Activated CD4-positive, alpha-beta T cell treated with anti-CD3 and anti-CD28 coated beads, Interleukin-2, amount 10 ng/mL, durations not matched to agents 24 days and 14 days (primary cell): ENCODE data around the gene ZNF827. TPM values are rescaled to one million over a fixed set of nuclear protein-coding genes. Genes with fewer than 3 reads are reported as not detected.

Source experiments
- DNase-seq: peaks from one replicate; pipeline ENCODE4 v3.0.0; 2022
- H3K27ac Mint-ChIP-seq: one replicate; pipeline ENCODE4 v1.8.0; 2022; ENCODE audit warnings: mild to moderate bottlenecking, mixed read lengths
- H3K27me3 Mint-ChIP-seq: one replicate; pipeline ENCODE4 v1.8.0; 2022; ENCODE audit warnings: mixed read lengths
- H3K36me3 Mint-ChIP-seq: one replicate; pipeline ENCODE4 v1.8.0; 2022; ENCODE audit warnings: low read depth, mild to moderate bottlenecking, mixed read lengths
- H3K4me1 Mint-ChIP-seq: one replicate; pipeline ENCODE4 v1.8.0; 2021; ENCODE audit warnings: mixed read lengths
- H3K4me3 Mint-ChIP-seq: one replicate; pipeline ENCODE4 v1.8.0; 2022; ENCODE audit warnings: mild to moderate bottlenecking, moderate library complexity, mixed read lengths
- H3K9me3 Mint-ChIP-seq: one replicate; pipeline ENCODE4 v1.8.0; 2021; ENCODE audit warnings: mixed read lengths
- intact Hi-C: fragments of 100-400 bp; cut with micrococcal nuclease; formaldehyde crosslinking; loops from one replicate; pipeline ENCODE4 v1.15.1; 2023
- total RNA-seq: library from RNA; stranded (reverse); gene quantifications from 2 replicates; pipeline ENCODE4 v1.2.3, GENCODE V29; 2022

Gene ZNF827
- total RNA-seq, 1 donor from 2014 or later, result 59.4 TPM

DNA sequence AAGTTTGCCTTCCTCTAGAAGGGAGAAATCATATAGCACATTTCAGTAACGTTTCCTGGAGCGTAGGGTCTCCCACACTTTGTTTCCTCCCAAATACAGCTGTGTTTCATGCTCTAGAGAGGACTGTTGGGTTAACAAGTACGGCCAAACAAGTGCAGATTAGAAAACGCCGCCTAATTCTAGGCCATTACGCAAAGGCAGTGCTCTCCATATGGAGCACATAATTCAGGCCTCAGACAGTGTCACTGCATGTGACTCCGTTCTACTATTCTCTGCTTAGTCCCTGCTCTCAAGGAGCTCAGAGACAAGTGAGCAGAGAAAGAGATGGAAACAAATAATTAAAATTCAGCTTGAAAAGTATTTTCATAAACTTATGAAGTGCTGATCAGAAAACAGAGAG lies 11.6 kb downstream of the ZNF827 start:
- peaks cover 13% of the 10 kb centered on the region for H3K9me3 Mint-ChIP-seq
- H3K36me3 Mint-ChIP-seq, result peaks cover 34% of the 10 kb centered on the region
- H3K4me3 Mint-ChIP-seq, result no peak overlapping the region
- H3K27ac Mint-ChIP-seq, result no peak overlapping the region
- no peak for DNase-seq
- intact Hi-C loops, result no loop called here
- H3K27me3 Mint-ChIP-seq, result no peaks in the 10 kb centered on the region
- peaks cover 27% of the 10 kb centered on the region for H3K4me1 Mint-ChIP-seq

DNA sequence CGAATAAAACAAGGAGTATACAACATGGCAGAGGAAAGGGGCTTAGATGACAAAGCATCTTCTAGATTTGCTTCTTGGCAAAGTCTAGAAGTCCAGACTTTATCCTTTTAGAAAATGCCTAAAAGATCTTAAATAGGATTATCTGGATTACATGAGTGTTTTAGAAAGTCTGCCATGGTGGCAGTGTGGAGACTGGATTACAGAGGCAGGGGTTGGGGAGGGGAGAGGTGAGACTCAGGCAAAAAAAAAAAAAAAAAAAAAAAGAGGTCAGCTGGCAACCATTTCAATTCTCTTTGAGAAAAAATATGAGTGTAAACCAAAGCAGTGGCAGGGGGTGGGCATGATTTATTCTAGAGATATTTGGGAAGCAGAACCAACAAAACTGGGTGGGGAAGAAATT lies 17.4 kb downstream of the ZNF827 start:
- DNase-seq, result no peak
- no peak overlapping the region for H3K4me3 Mint-ChIP-seq
- intact Hi-C loops, result no loop called here
- H3K4me1 Mint-ChIP-seq, result peaks cover 25% of the 10 kb centered on the region
- peaks cover 43% of the 10 kb centered on the region for H3K36me3 Mint-ChIP-seq
- peaks cover 11% of the 10 kb centered on the region for H3K9me3 Mint-ChIP-seq
- no peak overlapping the region for H3K27ac Mint-ChIP-seq
- no peaks in the 10 kb centered on the region for H3K27me3 Mint-ChIP-seq

DNA sequence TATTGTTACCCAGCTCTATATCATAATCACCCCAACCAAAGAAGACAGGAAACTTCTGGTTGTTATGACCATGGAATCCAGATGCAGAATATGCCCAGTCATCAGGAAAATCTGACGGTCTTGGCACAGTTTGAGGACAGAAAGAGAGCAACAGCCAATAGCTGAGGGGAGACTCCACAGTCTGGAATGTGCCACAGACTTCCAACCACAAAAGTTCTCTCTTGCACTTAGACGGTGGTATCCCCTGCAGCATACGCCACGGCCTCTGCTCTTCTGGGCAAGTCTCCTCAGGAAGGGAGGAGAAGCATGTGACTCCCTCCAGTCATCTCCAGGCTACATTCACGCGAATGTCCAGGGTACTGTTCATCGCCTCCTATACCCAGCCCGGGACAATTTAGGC lies 18.4 kb downstream of the ZNF827 start:
- Mint-ChIP-seq H3K4me1 (peaks cover 22% of the 10 kb centered on the region), H3K27ac (no peak overlapping the region), H3K9me3 (peaks cover 5% of the 10 kb centered on the region), H3K36me3 (peaks cover 32% of the 10 kb centered on the region), H3K4me3 (no peak overlapping the region), H3K27me3 (no peaks in the 10 kb centered on the region)
- intact Hi-C loops, result no loop called here
- no peak for DNase-seq

DNA sequence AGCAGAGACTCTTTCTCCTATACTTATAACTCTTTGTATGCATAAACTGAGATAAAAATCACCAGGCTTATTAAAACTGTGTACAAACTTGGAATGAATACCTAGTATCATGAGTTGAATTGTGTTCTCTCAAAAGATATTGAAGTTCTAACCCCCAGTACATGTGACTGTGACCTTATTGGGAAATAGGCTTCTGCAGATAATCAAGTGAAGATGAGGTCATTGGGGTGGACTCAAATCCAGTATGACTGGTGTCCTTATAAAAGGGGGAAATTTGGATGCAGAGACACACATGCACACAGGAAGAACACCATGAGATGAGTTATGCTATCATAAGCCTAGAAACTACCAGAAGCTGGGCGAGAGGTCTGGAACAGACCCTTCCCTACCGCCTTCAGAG lies 26.2 kb downstream of the ZNF827 start:
- Mint-ChIP-seq H3K27ac (no peak overlapping the region), H3K4me1 (peaks cover 16% of the 10 kb centered on the region), H3K9me3 (no peaks in the 10 kb centered on the region), H3K36me3 (peaks cover 16% of the 10 kb centered on the region), H3K27me3 (no peaks in the 10 kb centered on the region), H3K4me3 (no peak overlapping the region)
- DNase-seq, result no peak
- intact Hi-C loops, result no loop called here

DNA sequence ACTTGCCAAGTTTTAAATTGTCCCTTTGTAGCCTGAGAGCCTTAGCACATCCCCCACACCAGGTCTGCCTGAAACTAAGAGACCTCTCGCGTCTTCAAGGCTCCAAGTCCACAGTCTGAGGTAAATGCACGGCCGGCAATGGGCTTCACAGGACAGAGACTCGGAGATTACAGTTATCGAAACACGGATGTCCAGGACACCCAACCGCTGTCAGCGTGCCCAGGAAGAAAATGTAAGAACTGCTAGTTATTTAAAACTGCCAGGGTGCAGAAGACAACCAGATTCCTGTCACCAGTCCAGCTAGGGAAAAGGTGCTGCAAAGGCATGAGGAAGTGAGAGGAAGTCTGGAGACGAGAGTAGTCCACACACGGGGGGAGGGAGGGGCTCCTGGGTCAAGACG lies 28.9 kb downstream of the ZNF827 start:
- no peak for DNase-seq
- Mint-ChIP-seq H3K4me1 (peaks cover 21% of the 10 kb centered on the region), H3K9me3 (no peaks in the 10 kb centered on the region)

DNA sequence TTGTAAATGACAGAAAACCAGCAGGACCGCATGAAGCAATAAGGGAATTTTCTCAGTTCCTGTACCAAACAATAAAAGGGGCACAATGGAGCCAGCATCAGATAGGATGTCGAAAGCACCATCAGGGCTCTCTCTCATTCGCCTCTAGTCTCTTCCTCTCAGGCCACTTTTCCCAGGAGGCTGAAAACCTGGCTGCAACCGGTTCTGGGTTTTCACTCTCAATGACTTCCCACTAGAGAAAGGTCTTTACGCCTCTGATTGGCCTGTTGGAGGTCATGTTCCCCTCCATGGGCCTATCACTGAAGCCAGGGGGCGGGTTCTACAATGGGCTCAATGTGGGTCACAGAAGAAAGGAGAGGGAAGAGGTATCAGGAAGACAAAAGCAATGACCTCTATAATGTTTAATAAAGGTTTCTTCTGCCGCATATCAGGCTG lies 29.3 kb downstream of the ZNF827 start:
- Mint-ChIP-seq H3K27ac (peak overlapping the region; percentile 57), H3K36me3 (peaks cover 14% of the 10 kb centered on the region), H3K9me3 (no peaks in the 10 kb centered on the region), H3K4me1 (peaks cover 24% of the 10 kb centered on the region), H3K4me3 (no peak overlapping the region), H3K27me3 (no peaks in the 10 kb centered on the region)
- intact Hi-C loops, result no loop called here
- no peak for DNase-seq

More for the DNA sequence above, 28.9 kb downstream of the ZNF827 start:
- peaks cover 14% of the 10 kb centered on the region for H3K36me3 Mint-ChIP-seq
- H3K27me3 Mint-ChIP-seq, result no peaks in the 10 kb centered on the region
- no peak overlapping the region for H3K27ac Mint-ChIP-seq
- intact Hi-C loops, result no loop called here
- no peak overlapping the region for H3K4me3 Mint-ChIP-seq

DNA sequence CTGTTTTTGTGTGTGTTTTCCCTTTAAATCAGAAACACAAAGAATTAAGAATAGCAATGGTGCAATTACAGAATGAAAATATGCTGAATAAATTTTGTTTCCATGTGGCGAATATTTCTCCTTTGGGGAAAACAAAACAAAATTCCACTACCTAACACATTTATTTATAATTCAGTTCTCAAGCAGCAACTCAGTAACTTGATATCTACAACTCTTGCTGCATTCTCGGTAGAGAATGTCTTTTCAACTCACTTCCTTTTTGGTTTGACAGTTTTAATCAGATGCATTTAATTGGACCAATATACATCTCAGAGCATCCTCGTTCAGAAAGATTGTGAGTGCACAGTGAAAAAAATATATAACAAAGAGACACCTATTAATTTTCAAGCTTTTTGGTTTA lies 30.8 kb downstream of the ZNF827 start:
- peaks cover 24% of the 10 kb centered on the region for H3K4me1 Mint-ChIP-seq
- no peak for DNase-seq
- H3K9me3 Mint-ChIP-seq, result no peaks in the 10 kb centered on the region
- H3K4me3 Mint-ChIP-seq, result no peak overlapping the region
- H3K27me3 Mint-ChIP-seq, result no peaks in the 10 kb centered on the region
- intact Hi-C loops, result no loop called here
- peaks cover 22% of the 10 kb centered on the region for H3K36me3 Mint-ChIP-seq
- no peak overlapping the region for H3K27ac Mint-ChIP-seq

DNA sequence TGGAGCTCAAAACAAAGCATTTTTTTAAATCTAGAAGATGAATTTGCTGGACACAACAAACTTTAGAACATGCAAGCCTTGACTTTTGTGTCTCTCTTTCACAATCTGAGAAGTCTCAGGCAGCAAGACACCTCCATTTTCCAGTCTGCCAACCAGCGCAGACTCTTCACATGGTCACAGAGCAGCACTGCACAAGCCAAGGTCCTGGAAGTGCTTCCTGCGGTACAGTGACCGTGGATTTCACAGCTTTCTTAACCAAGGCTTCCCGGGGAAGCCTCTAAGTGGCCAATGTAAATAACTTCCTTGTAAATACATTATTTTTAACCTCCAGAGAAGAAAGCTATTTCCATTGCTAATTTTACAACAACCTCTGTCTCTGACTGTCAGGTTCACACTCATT lies 31.2 kb downstream of the ZNF827 start:
- H3K27me3 Mint-ChIP-seq, result no peaks in the 10 kb centered on the region
- H3K9me3 Mint-ChIP-seq, result no peaks in the 10 kb centered on the region
- intact Hi-C loops, result no loop called here
- no peak overlapping the region for H3K4me3 Mint-ChIP-seq
- no peak for DNase-seq
- H3K4me1 Mint-ChIP-seq, result peaks cover 24% of the 10 kb centered on the region
- H3K36me3 Mint-ChIP-seq, result peaks cover 26% of the 10 kb centered on the region
- no peak overlapping the region for H3K27ac Mint-ChIP-seq

DNA sequence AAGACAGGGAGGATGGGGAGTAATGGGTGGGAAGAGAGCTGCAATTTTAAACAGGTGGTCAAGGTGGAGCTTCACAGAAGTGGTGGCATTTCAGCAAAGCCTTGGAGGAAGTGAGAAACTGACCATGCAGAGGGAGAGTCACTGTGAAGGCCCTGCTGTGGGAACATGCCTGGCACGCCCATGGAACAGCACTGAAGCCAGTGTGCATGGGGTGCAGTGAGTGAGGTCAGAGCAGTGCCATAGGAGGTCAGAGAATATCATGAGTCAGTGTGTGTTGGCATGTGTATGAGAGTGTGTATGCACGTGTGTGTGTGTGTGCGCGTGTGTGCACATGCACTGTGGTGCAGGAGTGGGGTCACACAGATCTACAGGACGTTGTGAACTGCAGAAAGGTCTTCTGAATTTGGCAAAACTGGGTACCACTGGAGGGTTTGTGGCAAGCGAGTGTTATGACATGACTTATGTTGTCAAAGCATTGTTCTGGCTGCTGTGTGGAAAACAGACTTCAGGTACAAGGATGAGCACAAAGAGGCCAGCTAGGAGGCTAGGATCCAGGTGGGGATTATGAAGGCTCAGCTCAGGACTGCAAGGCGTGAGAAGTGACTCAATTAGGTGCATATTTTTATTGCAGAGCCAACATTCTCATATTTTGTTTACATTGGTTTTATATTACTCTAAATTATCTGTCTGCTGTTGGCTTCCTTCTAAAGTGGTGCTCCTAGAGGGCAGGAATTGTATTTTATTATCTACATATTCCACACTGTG lies 34.0 kb downstream of the ZNF827 start:
- Mint-ChIP-seq H3K9me3 (no peaks in the 10 kb centered on the region), H3K36me3 (peaks cover 46% of the 10 kb centered on the region), H3K4me1 (peaks cover 21% of the 10 kb centered on the region), H3K27ac (no peak overlapping the region), H3K4me3 (no peak overlapping the region), H3K27me3 (no peaks in the 10 kb centered on the region)
- no peak for DNase-seq
- intact Hi-C loops, result no loop called here

DNA sequence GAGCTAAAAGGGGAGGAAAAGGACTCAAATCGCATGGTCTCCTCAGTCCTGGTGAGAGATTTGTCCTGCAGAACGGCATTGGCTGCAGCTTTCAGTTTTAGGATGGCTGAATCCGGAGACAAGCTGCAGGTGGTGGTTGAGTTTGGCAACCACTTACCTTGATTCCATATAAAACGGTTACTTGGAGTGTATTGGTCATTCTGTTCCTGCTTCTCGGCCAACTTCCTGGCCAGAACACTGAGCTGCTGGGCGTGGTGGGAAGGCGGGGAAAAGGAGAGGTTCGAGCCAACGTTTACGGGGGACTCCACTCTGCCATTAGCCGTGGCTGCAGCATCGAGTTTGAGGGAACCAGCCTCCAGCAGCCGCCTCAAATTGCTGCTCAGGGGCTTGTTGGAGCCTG lies 36.1 kb downstream of the ZNF827 start:
- no peaks in the 10 kb centered on the region for H3K27me3 Mint-ChIP-seq
- peaks cover 17% of the 10 kb centered on the region for H3K4me1 Mint-ChIP-seq
- intact Hi-C loops, result no loop called here
- no peak overlapping the region for H3K4me3 Mint-ChIP-seq
- H3K9me3 Mint-ChIP-seq, result no peaks in the 10 kb centered on the region
- no peak overlapping the region for H3K27ac Mint-ChIP-seq
- peaks cover 48% of the 10 kb centered on the region for H3K36me3 Mint-ChIP-seq
- no peak for DNase-seq

DNA sequence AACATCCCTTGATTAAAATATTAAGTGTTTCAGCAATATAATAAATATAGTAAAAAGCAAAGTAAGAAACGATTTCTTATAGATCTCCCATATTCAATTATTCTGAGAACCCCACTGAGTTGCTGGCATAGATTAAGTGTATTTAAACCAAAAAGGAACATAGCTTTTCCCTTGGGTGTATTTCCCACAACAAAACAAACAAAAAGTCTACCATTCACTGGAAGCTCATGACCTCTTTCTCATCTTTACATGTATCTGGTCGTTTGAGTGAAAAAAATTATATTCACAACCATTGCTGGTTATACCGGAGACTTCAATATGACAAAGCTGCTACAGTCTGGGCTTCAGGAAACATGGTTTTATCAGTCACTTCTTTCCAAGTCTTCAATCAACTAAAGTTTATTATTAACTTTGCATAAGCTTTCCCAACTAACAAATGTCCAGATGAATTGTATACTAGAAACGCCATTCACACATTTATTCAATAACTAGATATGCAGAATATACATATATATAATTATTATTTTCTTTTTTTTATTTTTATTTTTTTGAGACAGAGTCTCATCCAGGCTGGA lies 38.6 kb downstream of the ZNF827 start:
- Mint-ChIP-seq H3K27me3 (no peaks in the 10 kb centered on the region), H3K9me3 (no peaks in the 10 kb centered on the region), H3K27ac (no peak overlapping the region), H3K4me3 (no peak overlapping the region), H3K4me1 (peaks cover 23% of the 10 kb centered on the region), H3K36me3 (peaks cover 47% of the 10 kb centered on the region)
- intact Hi-C loops, result no loop called here
- no peak for DNase-seq

DNA sequence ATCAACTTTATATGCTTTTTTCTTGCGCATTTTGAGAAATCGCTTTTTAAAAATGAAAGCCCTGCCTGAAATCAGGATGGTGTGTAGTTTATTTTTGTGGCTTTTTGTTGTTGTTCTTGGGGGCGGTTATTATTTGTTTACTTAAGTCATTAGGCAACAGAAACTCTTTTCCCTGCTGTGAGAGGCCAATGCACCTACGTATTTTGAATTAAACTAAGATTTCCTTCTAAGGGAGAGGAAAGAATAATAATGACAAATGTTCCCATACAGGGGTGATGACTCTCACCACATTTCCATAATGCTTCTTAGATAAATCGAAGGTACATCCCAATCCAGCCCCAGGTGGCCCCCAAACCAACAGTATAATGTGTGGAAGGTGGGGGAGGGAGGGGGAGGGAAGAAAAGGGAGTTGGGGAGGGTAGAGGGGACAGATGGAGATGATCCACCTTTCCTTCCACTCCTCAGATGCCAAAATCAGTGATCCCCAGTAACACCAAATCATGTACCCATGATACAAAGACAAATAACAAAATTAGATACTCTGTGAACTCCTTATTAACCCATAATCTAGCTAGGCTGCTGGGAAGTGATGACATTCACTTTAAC lies 39.6 kb downstream of the ZNF827 start:
- H3K36me3 Mint-ChIP-seq, result peaks cover 49% of the 10 kb centered on the region
- intact Hi-C loops, result no loop called here
- DNase-seq, result no peak
- no peak overlapping the region for H3K4me3 Mint-ChIP-seq
- no peaks in the 10 kb centered on the region for H3K9me3 Mint-ChIP-seq
- H3K27ac Mint-ChIP-seq, result no peak overlapping the region
- peaks cover 28% of the 10 kb centered on the region for H3K4me1 Mint-ChIP-seq
- no peaks in the 10 kb centered on the region for H3K27me3 Mint-ChIP-seq

DNA sequence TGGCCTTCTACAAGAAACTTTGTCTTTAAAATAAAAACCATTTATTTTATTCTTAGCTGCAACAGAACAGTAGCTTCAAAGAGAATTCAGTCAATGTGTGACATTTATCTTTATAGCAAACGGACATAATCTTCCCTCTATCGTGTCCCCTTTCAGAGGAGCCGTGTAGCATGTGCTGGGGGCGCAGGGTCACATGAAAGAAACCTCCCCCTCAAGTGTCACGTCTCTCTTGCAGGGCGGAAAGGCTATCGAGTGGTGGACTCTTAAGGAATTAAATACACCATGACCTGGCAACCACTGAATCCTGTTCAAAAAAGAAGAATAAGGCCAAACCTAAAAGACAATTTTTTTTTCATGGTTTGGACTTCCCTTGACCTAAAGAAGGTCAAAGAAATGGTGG lies 40.2 kb downstream of the ZNF827 start:
- Mint-ChIP-seq H3K27ac (no peak overlapping the region), H3K4me3 (no peak overlapping the region), H3K27me3 (no peaks in the 10 kb centered on the region), H3K9me3 (no peaks in the 10 kb centered on the region), H3K36me3 (peaks cover 46% of the 10 kb centered on the region), H3K4me1 (peaks cover 33% of the 10 kb centered on the region)
- DNase-seq, result no peak
- intact Hi-C loops, result no loop called here

DNA sequence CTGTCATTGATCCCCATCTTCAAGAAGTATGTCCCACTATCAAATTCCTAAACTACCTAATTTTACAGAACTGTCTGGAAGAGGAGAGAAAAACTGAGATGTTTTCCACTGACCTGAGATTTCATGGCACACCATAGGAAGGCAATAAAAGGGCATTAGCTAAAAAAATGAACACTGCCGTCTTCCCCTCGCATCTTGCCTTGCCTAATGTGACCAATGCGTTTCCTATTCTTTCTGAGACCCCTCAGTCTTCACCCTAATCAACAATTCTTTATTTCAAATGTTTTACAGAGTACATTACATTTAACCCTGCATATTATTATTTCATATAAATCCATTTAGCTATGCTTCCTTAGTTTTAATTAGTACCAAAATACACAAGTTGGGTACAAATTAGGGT lies 43.6 kb downstream of the ZNF827 start:
- no peak overlapping the region for H3K4me3 Mint-ChIP-seq
- peaks cover 31% of the 10 kb centered on the region for H3K4me1 Mint-ChIP-seq
- intact Hi-C loops, result no loop called here
- H3K9me3 Mint-ChIP-seq, result no peaks in the 10 kb centered on the region
- no peaks in the 10 kb centered on the region for H3K27me3 Mint-ChIP-seq
- H3K36me3 Mint-ChIP-seq, result peaks cover 32% of the 10 kb centered on the region
- DNase-seq, result no peak
- H3K27ac Mint-ChIP-seq, result no peak overlapping the region
